Activated T-helper 2 cell treated with anti-CD3 and anti-CD28 coated beads, Interferon-gamma antibody, Interleukin-2, Interleukin-4, amounts not matched to agents 10 μg/mL and 5 μg/mL and 100 μg/mL, durations not matched to agents 14 hours and 24 hours and 36 hours (primary cell): ENCODE measurements around the gene PPP1R37. TPM values are rescaled to one million over a fixed set of nuclear protein-coding genes. Genes with fewer than 3 reads are reported as not detected.

Source experiments
- DNase-seq: peaks from one replicate; pipeline ENCODE4 v3.0.0; 2021; ENCODE audit warnings: low spot score
- H3K27ac Mint-ChIP-seq: one replicate; pipeline ENCODE4 v1.8.0; 2021; ENCODE audit warnings: mixed read lengths
- H3K27me3 Mint-ChIP-seq: one replicate; pipeline ENCODE4 v1.8.0; 2021; ENCODE audit warnings: low read depth, mixed read lengths
- H3K36me3 Mint-ChIP-seq: one replicate; pipeline ENCODE4 v1.8.0; 2021; ENCODE audit warnings: low read depth, mixed read lengths
- H3K4me1 Mint-ChIP-seq: one replicate; pipeline ENCODE4 v1.8.0; 2021; ENCODE audit warnings: low read depth, mixed read lengths
- H3K4me3 Mint-ChIP-seq: one replicate; pipeline ENCODE4 v1.8.0; 2021; ENCODE audit warnings: low read depth, mild to moderate bottlenecking, moderate library complexity, mixed read lengths
- H3K9me3 Mint-ChIP-seq: one replicate; pipeline ENCODE4 v1.8.0; 2021; ENCODE audit warnings: mixed read lengths
- intact Hi-C: fragments of 100-400 bp; cut with micrococcal nuclease; formaldehyde crosslinking; loops from one replicate; pipeline ENCODE4 v1.15.1; 2023
- total RNA-seq: library from RNA; stranded (reverse); gene quantifications from 2 replicates; pipeline ENCODE4 v1.2.3, GENCODE V29; 2022

The PPP1R37 gene
- total RNA-seq, 1 donor from 2014 or later = 15.7 TPM

- Mint-ChIP-seq H3K9me3 (no peaks in the 10 kb centered on the region), H3K4me3 (peak within 1 kb of the TSS; percentile 79), H3K4me1 (peaks cover 25% of the 10 kb centered on the region), H3K27me3 (no peaks in the 10 kb centered on the region), H3K36me3 (peaks cover 13% of the 10 kb centered on the region), H3K27ac (peak within 1 kb of the TSS; percentile 67)
- peak; percentile 79 for DNase-seq
- intact Hi-C loops = loop anchor here (2.0 to 5.0 kb wide), 4 partner anchors 39 to 101 kb away; partner anchors contain the start of genes BLOC1S3, CLASRP and TRAPPC6A
Observed at GRCh38 chr19:45076029-45076850, 16.7 kb upstream of the PPP1R37 start, which contains the start of gene ZNF296. Gene ZNF296 (minus strand): TSS chr19:45076478. CDS start chr19:45076373, 105 bp downstream.

DNA sequence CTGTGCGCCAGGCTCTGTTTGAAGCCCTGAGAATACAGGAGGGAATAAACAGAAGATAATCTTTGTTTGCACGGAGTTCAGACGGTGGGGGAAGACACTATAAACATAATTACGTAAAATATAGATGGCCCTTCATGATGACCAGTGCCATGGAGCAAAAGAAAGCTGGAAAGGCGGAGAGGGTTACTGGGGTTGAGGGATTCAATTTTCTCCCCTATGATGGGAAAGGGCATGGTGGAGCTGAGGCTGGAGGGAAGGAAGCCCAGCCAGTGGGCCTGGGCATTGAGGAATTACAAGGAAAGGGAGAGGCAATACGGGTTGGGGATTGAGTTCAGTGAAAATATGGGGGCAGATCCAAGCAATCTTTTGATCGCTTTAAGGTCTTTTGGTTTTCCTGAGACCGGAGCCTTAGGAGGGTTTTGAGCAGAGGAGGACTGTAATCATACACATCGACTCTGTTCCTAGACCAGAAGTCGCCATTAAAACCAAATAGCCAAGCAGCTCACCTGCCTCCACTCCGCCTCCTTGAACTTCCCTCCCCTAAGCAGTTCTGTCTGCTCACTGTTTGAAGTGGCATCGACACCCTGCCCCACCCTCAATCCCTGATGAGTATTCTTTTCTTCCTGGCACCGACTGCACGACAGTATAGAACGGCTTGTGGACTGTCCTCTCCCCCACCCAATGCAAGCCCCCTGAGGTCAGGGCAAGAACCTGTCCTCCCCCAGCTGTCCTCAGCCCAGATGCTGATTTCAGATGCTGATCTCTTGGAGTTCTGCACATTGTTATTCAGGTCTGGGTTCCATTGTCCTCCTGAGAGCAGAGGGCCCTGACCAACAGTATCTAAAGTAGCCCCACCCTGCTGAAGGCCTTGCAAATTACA, 15.9 kb upstream of the PPP1R37 start:
- Mint-ChIP-seq H3K4me3 (peak overlapping the region; percentile 79), H3K27ac (peak overlapping the region; percentile 67), H3K36me3 (peaks cover 20% of the 10 kb centered on the region), H3K27me3 (no peaks in the 10 kb centered on the region), H3K9me3 (no peaks in the 10 kb centered on the region), H3K4me1 (peaks cover 30% of the 10 kb centered on the region)
- intact Hi-C loops = loop anchor here (2.0 to 5.0 kb wide), 4 partner anchors 40 to 100 kb away; partner anchors contain the start of genes BLOC1S3, CLASRP and TRAPPC6A
- DNase-seq = no peak

DNA sequence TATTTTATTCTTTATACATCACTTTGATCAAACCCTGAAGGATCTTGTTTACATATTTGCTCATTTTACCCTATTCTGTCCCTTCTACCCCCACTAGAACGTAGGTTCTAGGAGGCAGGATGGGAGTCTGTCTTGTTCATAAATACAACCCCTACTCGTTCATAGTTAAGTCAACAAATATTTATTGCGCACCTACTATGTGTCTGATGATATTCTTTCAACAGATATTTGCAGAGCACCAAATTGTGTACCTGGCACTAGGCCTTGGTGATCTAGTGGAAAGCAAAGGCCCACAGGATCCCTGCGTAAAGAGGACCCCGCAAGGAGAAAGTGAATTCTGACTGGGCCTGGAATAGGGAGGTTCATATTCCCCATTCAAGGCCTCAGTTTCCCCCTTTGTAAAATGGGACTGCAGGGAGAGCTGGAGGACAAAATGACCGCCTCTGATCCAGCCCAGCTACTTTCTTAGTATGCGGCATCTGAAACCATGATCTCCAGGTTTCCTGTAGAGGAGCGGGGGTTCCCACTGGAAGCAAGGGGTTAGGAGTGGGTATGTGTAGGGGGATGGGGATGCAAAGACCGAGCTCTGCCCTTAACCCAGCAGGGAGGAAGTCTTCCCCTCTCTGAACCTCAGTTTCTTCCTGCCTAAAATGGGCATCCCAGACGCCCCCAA, 14.5 kb upstream of the PPP1R37 start:
- H3K4me3 Mint-ChIP-seq = peak overlapping the region; percentile 64
- H3K9me3 Mint-ChIP-seq = no peaks in the 10 kb centered on the region
- peaks cover 33% of the 10 kb centered on the region for H3K4me1 Mint-ChIP-seq
- H3K36me3 Mint-ChIP-seq = peaks cover 27% of the 10 kb centered on the region
- intact Hi-C loops = loop anchor here (1.0 to 5.0 kb wide), 4 partner anchors 13 to 99 kb away; partner anchors contain the start of genes BLOC1S3, CLASRP and TRAPPC6A
- H3K27me3 Mint-ChIP-seq = no peaks in the 10 kb centered on the region
- DNase-seq = no peak
- no peak overlapping the region for H3K27ac Mint-ChIP-seq

- Mint-ChIP-seq H3K27me3 (no peaks in the 10 kb centered on the region), H3K36me3 (peaks cover 27% of the 10 kb centered on the region), H3K27ac (peak within 1 kb of the TSS; percentile 89), H3K4me3 (peak within 1 kb of the TSS; percentile 99), H3K4me1 (peaks cover 33% of the 10 kb centered on the region), H3K9me3 (no peaks in the 10 kb centered on the region)
- DNase-seq = peak; percentile 75
- intact Hi-C loops = loop anchor here (1.0 to 5.0 kb wide), 4 partner anchors 12 to 98 kb away; partner anchors contain the start of genes BLOC1S3, CLASRP and TRAPPC6A
Observed at GRCh38 chr19:45079063-45079910, 13.7 kb upstream of the PPP1R37 start, which contains the start of gene GEMIN7. Gene GEMIN7 (plus strand): TSS chr19:45079260. CDS start chr19:45090115, 10,855 bp downstream.

DNA sequence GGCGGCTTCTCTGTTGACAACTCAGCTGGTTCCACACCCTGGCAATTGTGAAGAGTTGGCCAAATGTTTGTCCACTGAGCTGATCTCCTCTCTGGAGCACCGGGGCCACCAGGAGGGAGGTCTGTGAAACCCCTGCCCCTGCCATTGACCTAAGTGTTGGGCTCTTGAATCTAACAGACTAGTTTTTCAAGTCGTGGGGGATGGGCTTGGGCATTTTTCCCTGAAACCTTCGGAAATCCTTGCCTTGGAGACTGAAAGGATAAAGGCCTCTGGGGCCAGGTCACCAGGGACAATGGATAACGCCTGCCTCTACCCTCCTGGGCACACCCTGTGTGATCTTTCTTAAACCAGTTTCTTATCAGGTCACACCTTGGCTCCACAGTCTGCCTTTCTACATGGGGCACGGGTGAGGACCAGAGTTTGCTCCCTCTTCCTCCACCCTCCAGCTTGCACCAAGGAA, 13.0 kb upstream of the PPP1R37 start:
- peaks cover 33% of the 10 kb centered on the region for H3K4me1 Mint-ChIP-seq

DNA sequence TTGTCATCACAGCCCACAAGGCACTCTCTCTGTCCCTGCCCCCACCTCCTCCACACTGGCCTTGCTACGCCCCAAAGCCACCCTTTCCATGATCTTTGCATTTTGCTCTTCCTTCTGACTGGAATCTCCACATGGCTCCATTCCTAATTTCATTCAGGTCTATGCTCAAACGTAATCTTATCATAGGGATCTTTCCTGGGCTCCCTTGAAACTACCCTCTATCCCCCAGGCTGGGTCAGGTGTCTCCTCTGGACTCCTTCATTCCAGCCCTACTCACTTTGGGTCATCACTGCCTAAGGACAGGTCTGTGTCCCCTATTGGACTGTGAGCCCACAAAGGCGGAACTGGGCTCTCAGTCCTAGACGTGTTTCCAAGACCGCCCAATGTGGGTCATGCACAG, 10.8 kb upstream of the PPP1R37 start:
- H3K27ac Mint-ChIP-seq = no peak overlapping the region
- peaks cover 34% of the 10 kb centered on the region for H3K36me3 Mint-ChIP-seq
- intact Hi-C loops = no loop called here
- DNase-seq = no peak
- peaks cover 24% of the 10 kb centered on the region for H3K4me1 Mint-ChIP-seq
- no peaks in the 10 kb centered on the region for H3K9me3 Mint-ChIP-seq
- no peaks in the 10 kb centered on the region for H3K27me3 Mint-ChIP-seq
- H3K4me3 Mint-ChIP-seq = peak overlapping the region; percentile 19

More for the DNA sequence above, 13.0 kb upstream of the PPP1R37 start:
- Mint-ChIP-seq H3K27me3 (no peaks in the 10 kb centered on the region), H3K27ac (peak overlapping the region; percentile 89), H3K4me3 (peak overlapping the region; percentile 99), H3K36me3 (peaks cover 27% of the 10 kb centered on the region), H3K9me3 (no peaks in the 10 kb centered on the region)
- no peak for DNase-seq
- intact Hi-C loops = loop anchor here (1.0 to 5.0 kb wide), 4 partner anchors 11 to 97 kb away; partner anchors contain the start of genes BLOC1S3, CLASRP and TRAPPC6A

- peaks cover 59% of the 10 kb centered on the region for H3K36me3 Mint-ChIP-seq
- H3K9me3 Mint-ChIP-seq = no peaks in the 10 kb centered on the region
- peaks cover 20% of the 10 kb centered on the region for H3K4me1 Mint-ChIP-seq
- no peak overlapping the region for H3K4me3 Mint-ChIP-seq
- no peaks in the 10 kb centered on the region for H3K27me3 Mint-ChIP-seq
- H3K27ac Mint-ChIP-seq = no peak overlapping the region
- no peak for DNase-seq
- intact Hi-C loops = no loop called here
Observed at GRCh38 chr19:45086480-45086879, 6.5 kb upstream of the PPP1R37 start.

DNA sequence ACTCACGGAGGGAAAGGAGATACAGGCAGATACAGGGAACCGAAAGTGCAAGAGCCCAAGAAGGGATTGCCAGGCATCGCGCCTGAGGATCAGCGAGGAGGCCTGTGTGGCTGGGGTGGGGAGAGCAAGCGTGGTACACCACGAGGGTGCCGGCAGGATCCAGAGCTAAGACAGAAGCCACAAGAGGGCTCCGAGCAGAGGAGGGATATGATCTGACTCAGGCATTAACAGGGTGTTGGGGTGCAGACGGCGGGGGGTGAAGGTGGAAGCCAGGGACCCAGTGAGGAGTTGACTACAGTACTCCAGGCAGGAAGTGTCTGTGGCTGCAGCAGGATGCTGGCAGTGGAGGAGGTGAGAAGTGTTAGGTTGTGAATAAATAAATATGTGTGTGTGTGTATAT, 5.4 kb upstream of the PPP1R37 start:
- Mint-ChIP-seq H3K27me3 (no peaks in the 10 kb centered on the region), H3K36me3 (peaks cover 53% of the 10 kb centered on the region), H3K4me1 (peaks cover 17% of the 10 kb centered on the region), H3K27ac (peak overlapping the region; percentile 83), H3K9me3 (no peaks in the 10 kb centered on the region), H3K4me3 (peak overlapping the region; percentile 62)
- DNase-seq = peak; percentile 55
- intact Hi-C loops = no loop called here

DNA sequence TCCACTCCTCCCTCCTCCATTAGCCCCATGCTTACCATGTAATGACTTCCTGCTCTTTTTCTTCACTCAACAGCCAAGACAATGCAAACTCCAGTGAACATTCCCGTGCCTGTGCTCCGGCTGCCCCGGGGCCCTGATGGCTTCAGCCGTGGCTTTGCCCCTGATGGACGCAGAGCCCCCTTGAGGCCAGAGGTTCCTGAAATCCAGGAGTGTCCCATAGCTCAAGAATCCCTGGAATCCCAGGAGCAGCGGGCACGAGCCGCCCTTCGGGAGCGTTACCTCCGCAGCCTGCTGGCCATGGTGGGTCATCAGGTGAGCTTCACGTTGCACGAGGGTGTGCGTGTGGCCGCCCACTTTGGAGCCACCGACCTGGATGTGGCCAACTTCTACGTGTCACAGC, 2.9 kb upstream of the PPP1R37 start:
- intact Hi-C loops = loop anchor here (5.0 kb wide), 2 partner anchors 317 to 377 kb away; partner anchors contain the start of genes FOSB, POLR1G and PPP1R13L
- peaks cover 57% of the 10 kb centered on the region for H3K36me3 Mint-ChIP-seq
- no peak overlapping the region for H3K27ac Mint-ChIP-seq
- no peaks in the 10 kb centered on the region for H3K27me3 Mint-ChIP-seq
- H3K4me3 Mint-ChIP-seq = no peak overlapping the region
- no peak for DNase-seq
- H3K9me3 Mint-ChIP-seq = no peaks in the 10 kb centered on the region
- peaks cover 31% of the 10 kb centered on the region for H3K4me1 Mint-ChIP-seq

DNA sequence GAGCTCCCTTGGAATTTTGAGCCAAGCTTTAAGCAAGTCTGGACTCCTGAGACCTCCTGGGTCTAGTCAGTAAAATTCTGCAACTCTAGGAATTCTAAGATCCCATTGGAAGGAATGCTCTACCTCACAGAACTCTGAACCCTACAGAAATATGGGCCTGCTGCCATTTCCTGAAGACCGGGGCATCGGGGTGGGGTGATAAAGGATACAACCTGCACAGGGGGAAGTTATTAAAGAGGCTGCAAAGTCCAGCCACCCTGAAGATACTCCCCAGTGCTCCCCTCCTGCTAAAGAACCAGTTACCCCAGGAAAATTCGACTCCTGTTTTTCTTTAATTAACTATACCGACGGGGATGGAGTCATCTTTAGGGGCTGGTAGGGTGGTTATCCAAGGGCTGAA, 2.4 kb upstream of the PPP1R37 start:
- intact Hi-C loops = loop anchor here (1.0 to 5.0 kb wide), 3 partner anchors 11 to 377 kb away; partner anchors contain the start of genes FOSB, GEMIN7, POLR1G and PPP1R13L

More for the DNA sequence above, 2.4 kb upstream of the PPP1R37 start:
- Mint-ChIP-seq H3K27me3 (no peaks in the 10 kb centered on the region), H3K9me3 (no peaks in the 10 kb centered on the region), H3K4me3 (no peak overlapping the region), H3K4me1 (peaks cover 31% of the 10 kb centered on the region), H3K36me3 (peaks cover 54% of the 10 kb centered on the region), H3K27ac (no peak overlapping the region)
- no peak for DNase-seq
